ENCODE data around the gene OAS1.
"Not testable (repeated sequence)": the region's sequence is repeated elsewhere in the genome, so short reads cannot be mapped to it uniquely, and the experiment has no call there.

Gene OAS1

DNA sequence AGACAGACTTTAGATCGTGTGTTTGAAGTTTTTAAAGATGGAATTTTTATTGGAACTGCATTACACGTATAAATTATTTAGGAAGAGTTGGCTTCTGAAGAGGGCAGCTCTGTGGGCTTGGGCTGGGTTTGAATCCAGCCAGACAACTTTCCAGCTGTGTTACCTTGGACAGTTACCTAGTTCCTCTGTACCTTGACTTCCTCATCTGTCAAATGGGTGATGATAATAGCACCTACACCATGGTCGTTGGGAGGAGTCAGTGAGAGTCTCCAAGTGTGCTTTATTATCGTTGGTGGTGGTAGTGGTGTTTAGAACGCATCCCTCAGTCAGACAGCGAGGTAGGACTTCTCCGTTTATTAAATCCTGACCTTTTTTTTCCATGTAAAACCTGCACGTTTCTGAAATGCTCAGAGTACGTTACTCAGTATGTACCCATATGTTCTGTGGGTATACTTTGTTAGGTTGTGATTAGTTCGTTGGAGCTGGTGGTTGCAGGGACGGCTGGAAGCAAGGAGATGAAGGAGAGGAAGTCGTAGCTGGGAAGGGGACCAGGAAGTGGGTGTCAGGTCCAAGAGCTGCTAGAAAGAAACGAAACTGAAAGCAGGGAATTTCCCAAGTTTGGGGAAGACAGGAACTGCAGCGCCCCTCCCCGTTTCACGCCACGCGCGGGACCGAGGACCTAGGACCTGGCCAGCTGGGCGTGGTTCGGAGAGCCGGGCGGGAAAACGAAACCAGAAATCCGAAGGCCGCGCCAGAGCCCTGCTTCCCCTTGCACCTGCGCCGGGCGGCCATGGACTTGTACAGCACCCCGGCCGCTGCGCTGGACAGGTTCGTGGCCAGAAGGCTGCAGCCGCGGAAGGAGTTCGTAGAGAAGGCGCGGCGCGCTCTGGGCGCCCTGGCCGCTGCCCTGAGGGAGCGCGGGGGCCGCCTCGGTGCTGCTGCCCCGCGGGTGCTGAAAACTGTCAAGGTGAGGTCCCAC, 31.3 kb downstream of the OAS1 start, which contains the start of gene OAS3:
TSS of gene OAS3 (plus strand) at position 734 of the 979 bp plus-strand sequence. CDS start at position 791, 57 bp downstream.
- peak; percentile 85 for DNase-seq (ENCODE audit: low spot score)

DNA sequence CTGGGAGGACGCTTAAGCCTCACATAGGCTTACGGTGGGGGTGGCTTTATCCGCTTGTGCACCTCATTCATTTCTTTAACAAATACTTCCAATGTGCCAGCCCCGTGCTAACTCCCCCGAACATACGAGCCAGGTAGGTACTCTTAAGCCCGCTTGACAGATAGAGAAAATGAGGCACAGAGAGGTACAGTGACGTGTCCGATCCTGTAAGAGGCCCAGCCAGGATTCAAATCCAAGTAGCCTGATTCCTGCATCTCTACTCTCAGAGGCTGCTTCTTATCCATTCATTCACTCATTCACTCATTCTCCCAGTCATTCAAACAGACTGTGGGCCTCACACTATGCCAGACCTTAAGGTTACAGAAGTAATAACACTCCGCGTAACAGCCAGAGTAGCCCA, 32.0 kb downstream of the OAS1 start:
- DNase-seq (ENCODE audit: low spot score), result no peak

DNA sequence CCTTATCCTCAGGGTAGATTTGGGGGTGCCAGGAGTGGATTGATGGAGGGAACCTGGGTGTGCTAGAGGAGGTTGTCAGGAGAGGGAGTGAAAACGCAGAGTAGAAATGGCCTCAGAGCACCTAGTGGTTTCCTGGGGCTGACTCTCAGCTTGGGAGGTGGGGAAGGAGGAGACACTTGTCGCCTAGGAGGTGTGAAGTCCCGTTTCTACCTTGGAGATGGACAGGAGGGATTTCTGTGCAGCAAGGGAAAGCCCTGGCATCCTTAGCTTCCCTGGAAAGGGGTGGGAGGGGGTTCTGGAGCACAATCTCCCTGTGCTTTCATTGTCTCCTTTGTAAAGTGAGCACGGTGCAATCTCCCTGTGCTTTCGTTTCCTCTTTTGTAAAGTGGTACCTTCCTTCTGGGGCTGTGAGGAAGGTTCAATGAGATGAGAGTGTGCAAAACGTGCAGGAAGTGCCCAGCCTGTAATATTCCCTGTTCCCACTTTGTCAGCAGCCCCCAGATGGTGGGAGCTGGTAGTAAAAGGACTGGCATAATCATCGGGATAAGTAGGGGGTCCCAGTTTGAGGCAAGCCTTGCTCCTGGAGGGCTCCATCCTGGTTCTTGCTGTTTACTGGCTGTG, 33.1 kb downstream of the OAS1 start:
- DNase-seq (ENCODE audit: low spot score), result no peak

DNA sequence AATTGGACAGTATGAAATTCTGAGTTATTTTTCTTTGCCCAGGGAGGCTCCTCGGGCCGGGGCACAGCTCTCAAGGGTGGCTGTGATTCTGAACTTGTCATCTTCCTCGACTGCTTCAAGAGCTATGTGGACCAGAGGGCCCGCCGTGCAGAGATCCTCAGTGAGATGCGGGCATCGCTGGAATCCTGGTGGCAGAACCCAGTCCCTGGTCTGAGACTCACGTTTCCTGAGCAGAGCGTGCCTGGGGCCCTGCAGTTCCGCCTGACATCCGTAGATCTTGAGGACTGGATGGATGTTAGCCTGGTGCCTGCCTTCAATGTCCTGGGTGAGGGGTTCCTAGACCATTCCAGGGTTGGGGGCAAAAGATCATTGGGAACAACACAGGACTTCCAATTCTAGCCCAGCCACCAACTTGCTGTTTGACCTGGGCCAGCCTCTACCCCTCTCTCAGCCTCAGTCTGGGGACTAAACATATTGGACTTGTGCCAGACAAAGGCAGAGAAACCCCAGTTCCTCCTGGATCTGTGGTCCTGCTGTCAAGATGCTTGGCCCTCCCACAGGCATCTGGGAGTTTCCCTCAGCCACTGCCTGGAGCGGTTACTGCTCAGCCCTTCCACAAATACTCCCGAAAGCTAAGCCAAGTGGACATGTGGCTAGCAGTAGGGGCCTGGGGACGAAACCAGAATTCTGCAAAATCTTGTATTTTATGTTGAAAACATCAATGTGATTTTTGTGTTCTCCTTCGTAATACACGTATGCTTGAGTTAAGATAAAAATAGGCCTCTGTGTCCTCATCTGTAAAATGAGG, 35.0 kb downstream of the OAS1 start:
- DNase-seq (ENCODE audit: low spot score), result no peak

DNA sequence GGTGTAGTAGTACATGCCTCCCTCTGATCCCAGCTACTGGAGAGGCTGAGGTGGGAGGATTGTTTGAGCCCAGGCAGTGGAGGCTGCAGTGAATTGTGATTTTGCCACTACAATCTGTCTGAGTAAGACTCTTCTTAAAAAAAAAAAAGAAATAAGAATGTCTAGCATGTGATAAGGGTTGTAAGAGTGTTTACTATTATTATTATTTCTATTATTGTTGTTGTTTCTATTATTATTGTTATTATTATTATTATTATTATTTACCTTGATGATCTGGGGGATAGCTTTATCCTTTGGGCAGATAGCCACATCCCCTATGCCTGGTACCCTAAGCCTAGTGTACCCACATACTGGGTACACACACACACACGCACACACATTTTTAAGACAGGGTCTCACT, 35.8 kb downstream of the OAS1 start:
- no peak for DNase-seq (ENCODE audit: low spot score)

DNA sequence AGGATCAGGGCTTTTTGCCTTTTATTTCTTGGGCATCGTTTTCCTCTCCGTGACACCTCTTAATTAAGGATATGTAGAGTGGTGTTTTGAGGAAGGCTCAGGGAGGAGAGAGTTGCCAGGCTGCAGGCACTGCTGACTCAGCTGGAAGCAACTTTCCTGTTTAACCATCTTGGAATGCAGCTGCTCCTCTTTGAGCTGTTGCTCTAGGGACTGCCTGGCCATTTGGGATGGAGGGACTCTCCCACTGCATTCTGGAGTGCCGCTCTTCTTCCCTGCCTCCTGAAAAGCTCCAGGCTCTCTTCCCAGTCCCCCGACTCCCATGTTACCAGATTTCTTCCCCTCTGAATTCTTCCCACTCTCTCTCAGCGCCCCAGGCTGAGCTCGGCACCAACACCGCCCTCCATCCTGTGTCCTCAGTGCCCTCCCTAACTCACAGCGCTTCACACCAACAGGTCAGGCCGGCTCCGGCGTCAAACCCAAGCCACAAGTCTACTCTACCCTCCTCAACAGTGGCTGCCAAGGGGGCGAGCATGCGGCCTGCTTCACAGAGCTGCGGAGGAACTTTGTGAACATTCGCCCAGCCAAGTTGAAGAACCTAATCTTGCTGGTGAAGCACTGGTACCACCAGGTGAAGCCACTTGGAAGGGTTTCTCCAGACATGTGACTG, 37.4 kb downstream of the OAS1 start:
- DNase-seq (ENCODE audit: low spot score), result peak; percentile 34

DNA sequence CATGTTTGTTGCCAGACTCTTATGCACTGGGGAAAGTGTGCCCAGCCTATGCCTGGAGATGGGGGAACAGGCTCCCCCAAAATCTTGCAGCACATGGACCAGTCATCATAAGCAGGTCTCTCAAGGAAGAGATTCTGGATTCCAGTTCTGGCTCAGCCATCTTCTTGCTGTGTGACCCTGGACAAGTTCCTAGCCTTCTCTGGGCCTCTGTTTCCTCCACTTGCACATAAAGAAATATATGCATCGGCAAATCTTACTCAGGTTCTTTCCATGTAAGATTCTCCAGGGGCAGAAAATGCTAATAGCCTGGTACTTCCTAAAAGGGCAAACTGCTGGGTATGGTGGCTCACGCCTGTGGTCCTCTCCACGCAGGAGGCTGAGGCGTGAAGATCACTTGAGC, 38.8 kb downstream of the OAS1 start:
- DNase-seq (ENCODE audit: low spot score), result no peak

DNA sequence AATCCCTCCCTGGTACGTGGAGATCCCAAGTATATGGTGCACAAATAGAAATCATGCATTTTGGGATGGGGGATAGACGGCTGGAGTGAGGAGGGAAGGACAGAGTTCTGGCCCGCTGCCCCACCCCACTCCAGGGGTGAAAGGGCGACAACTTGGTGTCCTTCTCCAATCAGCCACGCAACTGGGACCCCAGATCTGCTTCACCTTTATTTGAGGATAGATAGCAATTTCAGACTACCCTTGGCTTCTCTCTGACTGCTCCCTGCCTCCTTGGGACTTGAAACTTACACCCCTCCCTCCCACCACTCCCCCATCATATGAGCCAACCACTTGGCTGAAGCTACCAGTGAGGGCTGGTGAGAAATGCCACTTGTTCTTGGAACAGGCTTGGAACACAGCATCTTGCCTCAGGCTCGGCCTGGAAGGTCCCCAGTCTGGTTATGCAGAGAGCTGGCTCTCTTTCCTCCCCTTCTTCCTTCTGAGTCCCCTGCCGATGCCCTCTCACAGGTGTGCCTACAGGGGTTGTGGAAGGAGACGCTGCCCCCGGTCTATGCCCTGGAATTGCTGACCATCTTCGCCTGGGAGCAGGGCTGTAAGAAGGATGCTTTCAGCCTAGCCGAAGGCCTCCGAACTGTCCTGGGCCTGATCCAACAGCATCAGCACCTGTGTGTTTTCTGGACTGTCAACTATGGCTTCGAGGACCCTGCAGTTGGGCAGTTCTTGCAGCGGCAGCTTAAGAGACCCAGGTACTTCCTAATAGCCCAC, 39.7 kb downstream of the OAS1 start:
- DNase-seq (ENCODE audit: low spot score), result no peak

DNA sequence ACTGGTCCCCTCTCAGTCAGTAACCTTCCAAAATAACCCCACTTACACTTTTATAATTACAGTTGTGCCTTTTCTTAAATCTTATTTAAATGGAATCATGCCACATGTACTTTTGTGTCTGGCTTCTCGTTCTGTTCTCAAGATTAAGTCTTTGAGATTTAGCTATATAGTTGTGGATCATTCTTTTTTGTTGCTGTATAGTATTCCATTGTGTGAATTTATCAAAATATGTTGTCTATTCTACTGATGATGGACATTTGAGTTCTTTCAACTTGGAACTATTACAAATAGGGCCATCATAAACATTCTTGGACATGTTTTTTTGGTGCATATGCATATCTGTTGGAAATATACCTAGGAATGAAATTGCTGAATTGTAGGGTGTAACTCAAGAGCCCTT, 40.6 kb downstream of the OAS1 start:
- DNase-seq (ENCODE audit: low spot score), result no peak

DNA sequence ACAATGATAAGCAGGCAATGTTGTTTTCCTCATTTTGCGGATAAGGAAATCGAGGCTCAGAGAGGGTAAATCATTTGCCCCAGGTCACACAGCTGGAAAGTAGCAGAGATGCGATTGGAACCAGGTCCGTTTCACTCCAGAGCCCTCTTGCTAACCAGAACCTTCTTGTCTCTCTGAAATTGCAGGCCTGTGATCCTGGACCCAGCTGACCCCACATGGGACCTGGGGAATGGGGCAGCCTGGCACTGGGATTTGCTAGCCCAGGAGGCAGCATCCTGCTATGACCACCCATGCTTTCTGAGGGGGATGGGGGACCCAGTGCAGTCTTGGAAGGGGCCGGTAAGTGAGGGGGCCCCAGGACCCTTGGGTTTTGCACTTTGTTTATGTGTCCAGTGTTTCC, 41.0 kb downstream of the OAS1 start:
- DNase-seq (ENCODE audit: low spot score), result no peak

DNA sequence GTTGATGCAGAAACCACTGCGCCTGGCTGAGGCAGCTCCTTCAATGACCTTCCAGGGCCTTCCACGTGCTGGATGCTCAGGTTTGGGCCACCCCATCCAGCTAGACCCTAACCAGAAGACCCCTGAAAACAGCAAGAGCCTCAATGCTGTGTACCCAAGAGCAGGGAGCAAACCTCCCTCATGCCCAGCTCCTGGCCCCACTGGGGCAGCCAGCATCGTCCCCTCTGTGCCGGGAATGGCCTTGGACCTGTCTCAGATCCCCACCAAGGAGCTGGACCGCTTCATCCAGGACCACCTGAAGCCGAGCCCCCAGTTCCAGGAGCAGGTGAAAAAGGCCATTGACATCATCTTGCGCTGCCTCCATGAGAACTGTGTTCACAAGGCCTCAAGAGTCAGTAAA, 42.0 kb downstream of the OAS1 start:
- DNase-seq (ENCODE audit: low spot score), result no peak

DNA sequence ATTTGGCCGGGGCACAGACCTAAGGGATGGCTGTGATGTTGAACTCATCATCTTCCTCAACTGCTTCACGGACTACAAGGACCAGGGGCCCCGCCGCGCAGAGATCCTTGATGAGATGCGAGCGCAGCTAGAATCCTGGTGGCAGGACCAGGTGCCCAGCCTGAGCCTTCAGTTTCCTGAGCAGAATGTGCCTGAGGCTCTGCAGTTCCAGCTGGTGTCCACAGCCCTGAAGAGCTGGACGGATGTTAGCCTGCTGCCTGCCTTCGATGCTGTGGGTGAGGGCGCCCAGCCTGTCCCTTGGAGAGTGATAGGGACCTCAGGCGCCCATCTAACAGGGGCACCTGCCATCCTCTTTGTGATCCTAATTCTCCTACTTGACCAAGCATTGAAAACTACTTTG, 43.9 kb downstream of the OAS1 start:
- no peak for DNase-seq (ENCODE audit: low spot score)

DNA sequence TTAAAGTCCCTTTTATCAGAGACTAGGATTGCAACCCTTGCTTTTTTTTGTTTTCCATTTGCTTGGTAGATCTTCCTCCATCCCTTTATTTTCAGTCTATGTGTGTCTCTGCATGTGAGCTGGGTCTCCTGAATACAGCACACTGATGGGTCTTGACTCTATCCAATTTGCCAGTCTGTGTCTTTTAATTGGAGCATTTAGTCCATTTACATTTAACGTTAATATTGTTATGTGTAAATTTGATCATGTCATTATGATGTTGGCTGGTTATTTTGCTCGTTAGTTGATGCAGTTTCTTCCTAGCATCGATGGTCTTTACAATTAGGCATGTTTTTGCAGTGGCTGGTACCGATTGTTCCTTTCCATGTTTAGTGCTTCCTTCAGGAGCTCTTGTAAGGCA, 50.4 kb downstream of the OAS1 start:
- not testable (repeated sequence) for DNase-seq (ENCODE audit: low spot score)

DNA sequence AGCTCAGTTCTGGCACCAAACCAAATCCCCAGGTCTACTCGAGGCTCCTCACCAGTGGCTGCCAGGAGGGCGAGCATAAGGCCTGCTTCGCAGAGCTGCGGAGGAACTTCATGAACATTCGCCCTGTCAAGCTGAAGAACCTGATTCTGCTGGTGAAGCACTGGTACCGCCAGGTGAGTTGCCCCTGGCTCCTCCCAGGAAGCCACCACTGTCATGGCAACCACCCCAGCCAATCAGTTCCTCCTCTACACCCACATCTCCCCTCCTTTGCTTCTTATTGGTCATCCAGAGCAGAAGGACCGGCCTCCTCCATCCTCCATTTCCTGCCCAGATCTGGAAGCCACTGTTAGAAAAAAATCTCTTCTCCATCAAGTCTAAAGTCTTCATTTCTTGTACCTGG, 54.3 kb downstream of the OAS1 start:
- DNase-seq (ENCODE audit: low spot score), result no peak

DNA sequence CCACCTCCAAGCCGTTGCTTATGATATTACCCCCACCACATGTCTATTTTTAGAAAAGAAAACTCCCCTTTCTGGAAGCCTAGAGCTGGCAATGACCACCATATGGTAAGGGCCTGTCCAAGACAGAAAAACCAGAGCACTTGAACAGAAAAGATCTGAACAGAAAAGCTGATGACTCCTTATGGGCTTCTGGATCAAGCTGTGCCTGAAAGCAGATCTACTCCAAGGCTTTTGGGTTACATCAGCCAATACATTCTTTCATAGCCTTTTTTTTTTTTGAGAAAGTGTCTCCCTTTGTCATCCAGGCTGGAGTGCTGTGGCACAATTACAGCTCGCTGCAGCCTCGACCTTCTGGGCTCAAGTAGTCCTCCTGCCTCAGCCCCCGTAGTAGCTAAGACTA, 54.8 kb downstream of the OAS1 start:
- no peak for DNase-seq (ENCODE audit: low spot score)

DNA sequence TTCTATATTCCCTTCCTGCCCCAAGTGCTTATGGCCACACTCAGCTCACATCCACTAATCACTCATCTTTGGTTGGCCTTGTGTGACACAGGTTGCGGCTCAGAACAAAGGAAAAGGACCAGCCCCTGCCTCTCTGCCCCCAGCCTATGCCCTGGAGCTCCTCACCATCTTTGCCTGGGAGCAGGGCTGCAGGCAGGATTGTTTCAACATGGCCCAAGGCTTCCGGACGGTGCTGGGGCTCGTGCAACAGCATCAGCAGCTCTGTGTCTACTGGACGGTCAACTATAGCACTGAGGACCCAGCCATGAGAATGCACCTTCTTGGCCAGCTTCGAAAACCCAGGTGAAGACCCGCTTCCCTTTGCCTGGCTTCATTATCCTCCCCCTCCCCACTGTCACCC, 55.8 kb downstream of the OAS1 start:
- no peak for DNase-seq (ENCODE audit: low spot score)

DNA sequence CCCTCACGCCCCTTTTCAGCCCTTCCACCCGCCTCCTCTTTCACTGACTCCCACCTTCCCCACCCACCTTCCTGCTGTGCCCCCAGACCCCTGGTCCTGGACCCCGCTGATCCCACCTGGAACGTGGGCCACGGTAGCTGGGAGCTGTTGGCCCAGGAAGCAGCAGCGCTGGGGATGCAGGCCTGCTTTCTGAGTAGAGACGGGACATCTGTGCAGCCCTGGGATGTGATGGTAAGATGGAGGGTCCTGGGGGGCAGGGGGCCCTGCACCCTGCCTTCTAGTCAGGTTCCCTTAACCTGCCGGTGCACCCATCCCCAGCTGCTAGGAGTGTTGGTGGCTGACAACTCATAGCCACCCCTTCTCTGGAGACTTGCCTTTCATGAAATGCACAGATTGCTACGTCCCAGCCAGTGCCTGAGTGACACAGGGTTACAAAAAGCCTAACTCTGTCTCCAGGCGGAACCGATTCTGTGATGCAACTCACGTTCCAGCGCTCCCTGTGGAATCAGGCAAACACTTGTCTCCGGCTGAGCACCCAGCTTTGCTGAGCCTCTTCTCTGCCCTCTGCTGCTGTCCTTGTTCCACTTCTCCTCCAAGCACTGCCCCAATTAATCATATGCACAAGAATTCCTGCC, 56.6 kb downstream of the OAS1 start:
- no peak for DNase-seq (ENCODE audit: low spot score)

DNA sequence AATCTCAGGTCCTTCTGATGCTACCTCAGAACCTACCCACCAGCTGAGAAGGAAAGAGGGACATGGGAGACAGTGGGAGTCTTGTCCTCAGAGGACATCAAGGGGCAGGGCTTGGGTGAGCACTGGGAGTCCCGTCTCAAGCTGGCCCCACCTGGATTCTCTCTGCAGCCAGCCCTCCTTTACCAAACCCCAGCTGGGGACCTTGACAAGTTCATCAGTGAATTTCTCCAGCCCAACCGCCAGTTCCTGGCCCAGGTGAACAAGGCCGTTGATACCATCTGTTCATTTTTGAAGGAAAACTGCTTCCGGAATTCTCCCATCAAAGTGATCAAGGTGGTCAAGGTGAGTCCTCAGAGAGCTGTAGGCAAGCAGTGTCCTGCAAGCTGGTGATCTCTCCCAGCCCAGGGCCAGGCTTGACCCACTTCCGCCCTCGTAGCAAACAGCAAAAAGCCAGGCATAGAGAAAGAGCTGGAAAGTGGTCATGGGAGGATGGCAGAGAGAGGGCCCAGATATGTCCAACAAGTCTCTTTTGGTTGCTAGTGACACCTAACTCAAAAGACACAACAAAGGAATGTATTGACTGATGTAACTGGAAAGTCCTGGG, 57.4 kb downstream of the OAS1 start:
- no peak for DNase-seq (ENCODE audit: low spot score)

DNA sequence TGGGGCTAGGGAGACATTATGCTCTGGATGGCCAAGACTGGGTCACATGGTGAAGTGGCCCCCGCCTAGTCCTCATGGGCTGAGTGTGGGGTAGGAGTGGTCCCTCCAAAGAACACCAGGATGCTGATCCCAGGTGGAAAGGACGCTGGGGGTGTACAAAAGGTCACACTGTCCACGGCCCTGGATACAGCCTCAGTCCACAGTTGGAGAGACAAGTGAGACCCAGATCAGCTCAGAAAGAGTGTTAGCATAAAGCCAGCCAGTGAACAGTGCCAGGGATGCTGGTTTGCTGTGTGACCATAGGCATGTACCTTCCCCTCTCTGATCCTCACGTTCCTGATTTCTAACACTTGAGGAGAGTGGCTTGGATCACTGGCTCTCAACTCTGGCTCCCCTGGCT, 58.2 kb downstream of the OAS1 start:
- no peak for DNase-seq (ENCODE audit: low spot score)

DNA sequence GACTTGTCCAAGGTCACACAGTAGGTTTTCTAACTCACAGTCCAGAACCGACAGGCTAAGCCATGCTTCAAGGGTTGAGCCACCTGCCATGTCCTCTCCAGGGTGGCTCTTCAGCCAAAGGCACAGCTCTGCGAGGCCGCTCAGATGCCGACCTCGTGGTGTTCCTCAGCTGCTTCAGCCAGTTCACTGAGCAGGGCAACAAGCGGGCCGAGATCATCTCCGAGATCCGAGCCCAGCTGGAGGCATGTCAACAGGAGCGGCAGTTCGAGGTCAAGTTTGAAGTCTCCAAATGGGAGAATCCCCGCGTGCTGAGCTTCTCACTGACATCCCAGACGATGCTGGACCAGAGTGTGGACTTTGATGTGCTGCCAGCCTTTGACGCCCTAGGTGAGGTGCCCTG, 58.9 kb downstream of the OAS1 start:
- no peak for DNase-seq (ENCODE audit: low spot score)
